AG04450 (cell line): Measurements from ENCODE around the gene SNAPC3. TPM values are rescaled to one million over a fixed set of nuclear protein-coding genes. Genes with fewer than 3 reads are reported as not detected.

Experiments used
- CTCF ChIA-PET: fragments of 300-600, 350-600 bp; formaldehyde crosslinking; extraction: SDS; loops from one replicate; lab custom pipeline; 2022; ENCODE audit warnings: antibody characterized with exemption, inconsistent platforms; lab: Charles Lee
- POLR2A ChIA-PET: fragments of 350-600 bp; formaldehyde crosslinking; extraction: SDS; loops from one replicate; lab custom pipeline; 2021; ENCODE audit warnings: antibody characterized with exemption, inconsistent platforms; lab: Yijun Ruan, JAX
- DNase-seq: peaks from one replicate; pipeline ENCODE4 v3.0.0-alpha.2; 2011; ENCODE audit warnings: low read depth, low spot score
- H3K27ac ChIP-seq: one replicate; pipeline ENCODE4 v1.5.1; 2012; ENCODE audit warnings: low read depth, low read length, control low read depth
- H3K27me3 ChIP-seq: one replicate; pipeline ENCODE4 v1.6.0; 2012; ENCODE audit warnings: low read length; ENCODE audit not compliant: control insufficient read depth, insufficient read depth
- H3K4me3 ChIP-seq: 2 replicates; pipeline ENCODE4 v1.5.1; 2011; ENCODE audit warnings: mild to moderate bottlenecking, low read depth, low read length, control low read depth
- H3K9me3 ChIP-seq: 2 replicates; pipeline ENCODE4 v1.5.1; 2012; ENCODE audit warnings: low read length; ENCODE audit not compliant: control insufficient read depth, insufficient read depth
- CTCF ChIP-seq: IDR thresholded peaks from 2 replicates; pipeline ENCODE4 v1.5.1; 2011; ENCODE audit warnings: low read depth, low read length, control low read depth, inconsistent platforms
- polyA plus RNA-seq: library from polyadenylated mRNA; depleted of rRNA; stranded (reverse); fragments of >200 nt; gene quantifications from 2 replicates; pipeline ENCODE4 v1.2.3, GENCODE V29; 2011

SNAPC3 gene
- polyA plus RNA-seq, 1 experiment, result 45.3 TPM

DNA sequence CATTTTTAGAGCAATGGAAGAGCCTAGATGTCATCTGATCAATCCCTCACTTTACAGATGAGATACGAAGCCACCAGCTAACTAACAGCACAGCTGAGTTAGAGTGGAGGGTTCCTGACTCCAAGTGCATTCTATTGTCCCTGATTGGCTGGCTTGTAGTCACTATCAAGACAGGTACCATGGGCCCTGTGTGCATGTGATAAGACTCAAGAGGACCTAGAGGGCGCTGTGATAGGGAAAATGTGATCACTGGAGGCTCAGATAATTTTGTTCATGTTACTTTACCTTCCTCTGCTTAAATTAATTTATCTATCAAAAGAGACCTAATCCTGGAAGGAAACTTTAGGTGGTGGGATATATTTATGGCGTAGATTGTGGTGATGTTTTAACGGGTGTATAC, 19.5 kb upstream of the SNAPC3 start:
- TF ChIP-seq CTCF, result no peak
- Histone ChIP-seq H3K27me3 (peaks cover under 1% of the 10 kb centered on the region), H3K9me3 (no peaks in the 10 kb centered on the region; the same call in 1 of the 2 replicates), H3K4me3 (no peak overlapping the region), H3K27ac (no peak overlapping the region)
- ChIA-PET POLR2A (no interaction called here), CTCF (interaction anchor here (0.7 kb wide), 1 partner anchor 9 kb away, joined by 3 read pairs; no protein-coding TSS in a partner anchor)
- DNase-seq, result no peak

GRCh38 chr9:15404171-15404570, 18.5 kb upstream of the SNAPC3 start:
- DNase-seq, result no peak
- H3K9me3 ChIP-seq, result no peaks in the 10 kb centered on the region; the same call in 1 of the 2 replicates
- CTCF ChIA-PET, result no interaction called here
- peaks cover 4% of the 10 kb centered on the region for H3K27me3 ChIP-seq
- no peak overlapping the region for H3K27ac ChIP-seq
- no peak overlapping the region for H3K4me3 ChIP-seq
- POLR2A ChIA-PET, result no interaction called here
- TF ChIP-seq CTCF, result no peak

- ChIA-PET POLR2A (no interaction called here), CTCF (interaction anchor here (0.7 to 2.2 kb wide), 12 partner anchors 9 to 317 kb away, joined by 3 to 17 read pairs (median 3); no protein-coding TSS in a partner anchor)
- peak; percentile 24 for DNase-seq
These were observed 5.8 kb upstream of the SNAPC3 start for GRCh38 chr9:15416880-15417279.

DNA sequence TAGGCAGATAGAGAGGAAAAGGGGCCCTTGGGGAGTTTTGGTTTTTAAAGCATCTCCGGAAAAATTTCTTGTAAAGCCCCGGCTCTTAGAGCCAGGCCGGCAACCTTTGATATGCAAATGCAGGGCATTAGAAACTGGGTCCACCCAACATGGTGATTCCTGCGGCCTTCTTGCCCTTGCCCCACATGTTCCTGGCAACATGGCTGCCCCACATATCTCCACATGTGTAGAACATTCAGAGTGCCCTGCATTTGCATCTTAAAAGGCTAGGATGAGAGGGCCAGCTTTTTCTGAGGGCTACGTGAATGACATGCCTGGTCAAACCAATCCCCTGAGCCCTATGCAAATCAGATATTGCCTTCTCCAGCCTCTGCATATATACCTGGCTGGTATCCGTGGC, 5.0 kb upstream of the SNAPC3 start:
- TF ChIP-seq CTCF, result no peak
- CTCF ChIA-PET, result interaction anchor here (0.7 to 1.3 kb wide), 4 partner anchors 155 to 317 kb away, joined by 3 to 4 read pairs (median 3); no protein-coding TSS in a partner anchor

More at GRCh38 chr9:15416880-15417279, 5.8 kb upstream of the SNAPC3 start:
- TF ChIP-seq CTCF, result peak; percentile 55
- Histone ChIP-seq H3K4me3 (no peak overlapping the region), H3K9me3 (peaks cover 4% of the 10 kb centered on the region; the same call in 1 of the 2 replicates), H3K27ac (no peak overlapping the region), H3K27me3 (no peaks in the 10 kb centered on the region)

GRCh38 chr9:15420796-15421195, 1.9 kb upstream of the SNAPC3 start:
- DNase-seq, result no peak
- ChIA-PET CTCF (interaction anchor here (0.6 to 1.0 kb wide), 3 partner anchors 138 to 235 kb away, joined by 3 to 4 read pairs (median 3); no protein-coding TSS in a partner anchor), POLR2A (no interaction called here)
- Histone ChIP-seq H3K27me3 (no peaks in the 10 kb centered on the region), H3K4me3 (no peak overlapping the region), H3K9me3 (peaks cover 3% of the 10 kb centered on the region; the same call in 1 of the 2 replicates), H3K27ac (no peak overlapping the region)
- TF ChIP-seq CTCF, result no peak

More for the DNA sequence above, 5.0 kb upstream of the SNAPC3 start:
- Histone ChIP-seq H3K27me3 (no peaks in the 10 kb centered on the region), H3K4me3 (no peak overlapping the region), H3K9me3 (peaks cover 4% of the 10 kb centered on the region; the same call in 1 of the 2 replicates), H3K27ac (no peak overlapping the region)
- POLR2A ChIA-PET, result no interaction called here
- no peak for DNase-seq
